ENCODE data around the gene SFXN3.

DNA sequence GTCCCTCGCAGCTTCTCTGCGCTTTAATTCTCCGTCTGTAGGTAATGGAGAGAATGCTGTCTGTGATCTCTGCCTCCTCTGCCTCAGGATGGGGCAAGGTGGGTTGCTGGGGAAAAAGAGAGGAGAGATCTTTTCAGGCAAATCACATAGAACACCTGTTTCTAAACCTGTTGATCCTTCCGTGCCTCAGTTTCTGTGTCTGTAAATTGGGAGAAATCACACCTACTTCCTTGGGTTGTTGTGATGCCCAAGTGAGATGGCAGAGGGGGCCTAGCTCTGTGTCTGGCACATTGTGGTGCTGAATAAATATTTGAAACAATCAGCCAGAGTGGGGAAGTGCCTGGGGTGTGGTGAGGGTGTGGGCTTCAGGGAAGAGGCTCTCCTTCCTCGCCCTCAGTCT lies 59.6 kb downstream of the SFXN3 start:
- TF ChIP-seq CTCF (IDR thresholded peaks at IDR 0.05) (no peak), POLR2AphosphoS5 (IDR thresholded peaks at IDR 0.05) (no peak), POLR2A (IDR thresholded peaks at IDR 0.05) (no peak), EP300 (IDR thresholded peaks at IDR 0.05; ENCODE audit: low read depth) (no peak)
